ENCODE data around the gene WNK3. TPM values are rescaled to one million over a fixed set of nuclear protein-coding genes. Genes with fewer than 3 reads are reported as not detected.

Gene WNK3
- polyA plus RNA-seq, 1 experiment, result 0.82 TPM

DNA sequence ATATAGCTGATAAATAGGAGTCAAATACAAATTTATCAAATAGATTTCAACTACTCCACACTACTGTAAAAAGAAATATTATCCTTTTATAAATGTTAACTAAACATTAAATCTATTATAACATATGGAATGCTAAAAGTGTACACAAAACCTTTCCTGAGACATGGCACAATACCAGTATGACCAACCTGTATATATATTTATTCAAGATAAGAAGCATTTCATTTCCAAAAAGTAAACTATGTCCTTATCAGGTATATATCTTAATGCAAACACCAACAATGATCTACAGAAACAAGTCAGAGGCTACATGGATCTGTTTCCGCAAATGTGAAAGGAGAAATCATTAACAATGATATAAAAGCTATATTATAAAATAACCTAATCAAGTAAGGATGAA is 37.8 kb downstream of the WNK3 start:
- no peaks in the 10 kb centered on the region for H3K27me3 ChIP-seq (ENCODE audit: control insufficient read depth, insufficient read depth, low read length)
- H3K9me3 ChIP-seq (ENCODE audit: control insufficient read depth, insufficient read depth, low read length), result no peaks in the 10 kb centered on the region
- ChIA-PET CTCF (no interaction called here), POLR2A (interaction anchor here (0.6 kb wide), 1 partner anchor 1066 kb away, joined by 3 read pairs; no protein-coding TSS in a partner anchor)
- no peak overlapping the region for H3K27ac ChIP-seq (ENCODE audit: low read depth, low read length)
- H3K4me3 ChIP-seq (ENCODE audit: low read depth, low read length), result no peak overlapping the region
- no peak for DNase-seq (ENCODE audit: low read depth, low spot score)
- TF ChIP-seq, protein P1, sequence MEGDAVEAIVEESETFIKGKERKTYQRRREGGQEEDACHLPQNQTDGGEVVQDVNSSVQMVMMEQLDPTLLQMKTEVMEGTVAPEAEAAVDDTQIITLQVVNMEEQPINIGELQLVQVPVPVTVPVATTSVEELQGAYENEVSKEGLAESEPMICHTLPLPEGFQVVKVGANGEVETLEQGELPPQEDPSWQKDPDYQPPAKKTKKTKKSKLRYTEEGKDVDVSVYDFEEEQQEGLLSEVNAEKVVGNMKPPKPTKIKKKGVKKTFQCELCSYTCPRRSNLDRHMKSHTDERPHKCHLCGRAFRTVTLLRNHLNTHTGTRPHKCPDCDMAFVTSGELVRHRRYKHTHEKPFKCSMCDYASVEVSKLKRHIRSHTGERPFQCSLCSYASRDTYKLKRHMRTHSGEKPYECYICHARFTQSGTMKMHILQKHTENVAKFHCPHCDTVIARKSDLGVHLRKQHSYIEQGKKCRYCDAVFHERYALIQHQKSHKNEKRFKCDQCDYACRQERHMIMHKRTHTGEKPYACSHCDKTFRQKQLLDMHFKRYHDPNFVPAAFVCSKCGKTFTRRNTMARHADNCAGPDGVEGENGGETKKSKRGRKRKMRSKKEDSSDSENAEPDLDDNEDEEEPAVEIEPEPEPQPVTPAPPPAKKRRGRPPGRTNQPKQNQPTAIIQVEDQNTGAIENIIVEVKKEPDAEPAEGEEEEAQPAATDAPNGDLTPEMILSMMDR (IDR thresholded peaks at IDR 0.05; ENCODE audit: low read depth, low read length), result no peak

DNA sequence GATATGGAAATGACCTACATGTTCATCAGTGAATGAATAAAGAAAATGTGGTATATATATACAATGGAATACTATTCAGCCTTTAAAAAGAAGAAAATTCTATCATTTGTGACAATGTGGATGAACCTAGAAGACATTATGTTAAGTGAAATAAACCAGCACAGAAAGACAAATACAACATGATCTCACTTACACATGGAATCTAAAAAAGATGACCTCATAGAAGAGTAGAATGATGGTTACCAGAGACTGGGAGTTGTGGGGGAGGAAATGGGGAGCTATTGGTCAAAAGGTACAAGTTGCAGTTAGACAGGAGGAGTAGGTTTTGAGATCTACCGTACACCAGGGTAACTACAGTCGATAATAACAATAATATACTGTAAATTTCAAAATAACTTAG is 51.5 kb downstream of the WNK3 start:
- Histone ChIP-seq H3K27ac (ENCODE audit: low read depth, low read length) (no peak overlapping the region), H3K9me3 (ENCODE audit: control insufficient read depth, insufficient read depth, low read length) (no peaks in the 10 kb centered on the region), H3K27me3 (ENCODE audit: control insufficient read depth, insufficient read depth, low read length) (no peaks in the 10 kb centered on the region), H3K4me3 (ENCODE audit: low read depth, low read length) (no peak overlapping the region)
- DNase-seq (ENCODE audit: low read depth, low spot score), result no peak
- TF ChIP-seq, protein P1 (IDR thresholded peaks at IDR 0.05; ENCODE audit: low read depth, low read length), result no peak
- POLR2A ChIA-PET, result no interaction called here
- CTCF ChIA-PET, result no interaction called here

DNA sequence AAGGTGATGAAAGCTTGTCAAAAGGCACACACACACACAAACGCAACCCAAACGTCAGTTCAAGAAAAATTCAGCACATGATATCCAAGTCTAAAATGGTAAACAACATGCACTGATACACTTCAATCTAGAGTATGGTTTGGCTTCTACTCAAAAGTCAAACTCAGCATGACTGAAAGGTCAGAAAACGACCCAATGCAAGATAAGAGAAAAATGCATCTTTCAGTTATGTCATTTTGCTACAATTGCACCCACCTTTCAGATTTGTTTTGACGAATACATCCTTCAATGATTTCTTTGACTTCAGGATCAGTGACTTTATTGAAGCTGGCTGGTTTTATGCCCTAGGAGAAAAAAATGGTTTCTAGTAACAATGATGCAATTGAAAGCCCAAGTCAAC is 56.3 kb downstream of the WNK3 start:
- no peak for DNase-seq (ENCODE audit: low read depth, low spot score)
- Histone ChIP-seq H3K27me3 (ENCODE audit: control insufficient read depth, insufficient read depth, low read length) (no peaks in the 10 kb centered on the region), H3K27ac (ENCODE audit: low read depth, low read length) (no peak overlapping the region), H3K4me3 (ENCODE audit: low read depth, low read length) (no peak overlapping the region), H3K9me3 (ENCODE audit: control insufficient read depth, insufficient read depth, low read length) (no peaks in the 10 kb centered on the region)
- TF ChIP-seq, protein P1 (IDR thresholded peaks at IDR 0.05; ENCODE audit: low read depth, low read length), result no peak
- ChIA-PET POLR2A (no interaction called here), CTCF (no interaction called here)

DNA sequence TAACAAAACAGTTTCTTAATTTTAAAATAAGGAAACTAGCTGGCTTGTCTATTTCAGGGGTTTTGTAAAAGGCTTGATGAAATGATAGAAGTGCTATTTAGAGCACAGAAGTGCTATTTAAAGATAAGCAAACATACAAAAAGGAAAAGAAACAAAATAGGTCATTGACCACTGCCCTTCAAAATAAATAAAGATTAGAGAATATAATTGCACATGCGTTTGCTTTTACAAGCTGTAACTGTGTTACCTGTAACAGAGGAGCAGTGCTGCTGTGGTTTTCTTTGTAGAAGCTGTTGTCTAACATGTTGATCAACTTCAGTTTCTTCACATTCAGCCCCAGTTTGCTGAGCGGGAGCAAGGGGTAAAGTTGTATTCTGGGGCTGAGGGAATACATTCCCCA is 63.5 kb downstream of the WNK3 start:
- TF ChIP-seq, protein P1 (IDR thresholded peaks at IDR 0.05; ENCODE audit: low read depth, low read length), result no peak
- Histone ChIP-seq H3K27me3 (ENCODE audit: control insufficient read depth, insufficient read depth, low read length) (no peaks in the 10 kb centered on the region), H3K27ac (ENCODE audit: low read depth, low read length) (no peak overlapping the region), H3K9me3 (ENCODE audit: control insufficient read depth, insufficient read depth, low read length) (no peaks in the 10 kb centered on the region), H3K4me3 (ENCODE audit: low read depth, low read length) (no peak overlapping the region)
- POLR2A ChIA-PET, result no interaction called here
- no peak for DNase-seq (ENCODE audit: low read depth, low spot score)
- CTCF ChIA-PET, result no interaction called here

DNA sequence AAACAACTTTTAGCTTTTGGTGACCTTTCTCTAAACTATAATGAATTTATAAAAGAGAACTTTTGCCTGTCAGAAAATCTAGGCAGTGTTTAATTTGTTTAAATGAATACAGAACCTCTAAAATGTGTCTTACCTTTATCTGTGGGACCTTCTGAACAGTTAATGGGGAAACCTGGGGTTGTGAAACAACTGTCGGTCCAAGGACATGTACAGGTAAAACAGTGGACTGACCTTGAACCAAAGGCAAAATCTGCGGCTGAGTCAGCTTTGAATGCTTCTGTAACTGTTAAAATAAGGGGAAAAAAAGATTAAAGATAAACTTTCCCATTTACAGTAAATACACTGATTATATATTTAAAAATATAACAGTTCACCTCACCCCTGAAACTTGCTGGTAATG is 65.1 kb downstream of the WNK3 start:
- no peak for DNase-seq (ENCODE audit: low read depth, low spot score)
- CTCF ChIA-PET, result no interaction called here
- Histone ChIP-seq H3K9me3 (ENCODE audit: control insufficient read depth, insufficient read depth, low read length) (no peaks in the 10 kb centered on the region), H3K27ac (ENCODE audit: low read depth, low read length) (no peak overlapping the region), H3K27me3 (ENCODE audit: control insufficient read depth, insufficient read depth, low read length) (no peaks in the 10 kb centered on the region), H3K4me3 (ENCODE audit: low read depth, low read length) (no peak overlapping the region)
- POLR2A ChIA-PET, result no interaction called here
- TF ChIP-seq, protein P1 (IDR thresholded peaks at IDR 0.05; ENCODE audit: low read depth, low read length), result no peak
